HG03460 (cell line): ENCODE measurements around the gene NADK2.

Experiments used
- ATAC-seq: cut with Tn5 transposase; IDR thresholded peaks from one replicate; pipeline ENCODE4 v1.9.1; 2021; ENCODE audit not compliant: unreplicated experiment

Gene NADK2

DNA sequence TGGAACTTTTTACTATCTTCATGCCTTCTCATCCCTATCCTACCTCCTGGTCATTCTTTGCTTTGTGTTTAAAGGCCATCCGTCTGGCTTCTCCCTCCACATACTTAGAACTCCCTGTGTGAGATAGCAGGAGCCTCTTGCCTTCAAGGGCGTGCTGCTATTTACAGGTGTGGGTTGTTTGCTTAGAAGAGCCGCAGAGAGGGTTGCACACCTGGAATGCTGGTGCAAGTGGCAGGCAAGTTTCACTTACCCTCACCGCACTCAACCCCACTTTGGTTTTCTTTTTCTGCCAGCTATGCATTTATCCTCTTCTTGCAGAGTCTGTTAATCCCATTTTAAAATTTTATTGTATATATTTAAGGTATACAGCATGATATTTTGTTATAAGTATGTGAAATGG is 77.3 kb downstream of the NADK2 start:
- no peak for ATAC-seq

DNA sequence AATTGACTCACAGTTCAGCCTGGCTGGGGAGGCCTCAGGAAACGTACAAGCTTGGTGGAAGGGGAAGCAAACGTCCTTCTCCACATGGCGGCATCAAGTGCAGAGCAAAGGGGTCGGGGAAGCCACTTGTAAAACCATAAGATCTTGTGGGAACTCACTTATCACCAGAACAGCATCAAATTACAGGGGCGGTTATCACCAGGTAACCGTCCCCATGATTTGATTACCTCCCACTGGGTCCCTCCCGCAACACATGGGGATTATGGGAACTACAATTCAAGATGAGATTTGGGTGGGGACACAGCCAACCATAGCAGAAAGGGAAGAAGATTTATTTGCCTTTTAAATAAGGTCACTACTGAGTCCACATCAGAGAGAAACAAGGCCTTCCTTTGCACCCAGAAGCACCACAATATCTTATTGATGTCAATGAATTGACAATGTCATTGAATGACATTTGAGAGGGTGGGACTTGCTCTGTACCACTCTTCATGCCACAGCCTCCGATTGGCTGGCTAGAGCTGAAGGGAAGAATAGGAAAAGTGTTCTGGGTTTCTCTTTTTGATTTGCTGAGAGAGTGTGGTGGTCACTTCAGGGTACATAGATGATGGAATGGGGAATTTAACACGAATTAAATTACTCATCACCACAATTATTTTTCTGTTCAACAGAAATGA is 78.8 kb downstream of the NADK2 start:
- no peak for ATAC-seq

DNA sequence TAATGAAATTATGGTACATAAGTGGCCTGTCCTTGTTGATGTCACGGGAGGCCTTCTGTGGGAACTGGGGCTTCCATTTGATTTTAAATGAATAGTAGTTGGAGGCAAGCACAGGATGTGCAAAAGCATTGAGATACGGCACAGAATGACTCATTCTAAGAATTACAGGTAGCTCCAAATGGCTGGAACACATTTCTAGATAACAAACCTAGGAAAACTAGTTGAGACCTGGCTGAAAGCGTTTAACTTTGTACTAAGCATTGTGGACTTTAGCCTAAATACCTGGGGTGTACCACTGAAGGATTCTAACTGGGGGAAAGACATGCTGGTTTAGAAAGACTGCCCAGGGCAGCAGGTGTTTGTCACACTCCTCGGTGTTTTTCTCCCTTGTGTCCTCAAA is 80.4 kb downstream of the NADK2 start:
- ATAC-seq = no peak

DNA sequence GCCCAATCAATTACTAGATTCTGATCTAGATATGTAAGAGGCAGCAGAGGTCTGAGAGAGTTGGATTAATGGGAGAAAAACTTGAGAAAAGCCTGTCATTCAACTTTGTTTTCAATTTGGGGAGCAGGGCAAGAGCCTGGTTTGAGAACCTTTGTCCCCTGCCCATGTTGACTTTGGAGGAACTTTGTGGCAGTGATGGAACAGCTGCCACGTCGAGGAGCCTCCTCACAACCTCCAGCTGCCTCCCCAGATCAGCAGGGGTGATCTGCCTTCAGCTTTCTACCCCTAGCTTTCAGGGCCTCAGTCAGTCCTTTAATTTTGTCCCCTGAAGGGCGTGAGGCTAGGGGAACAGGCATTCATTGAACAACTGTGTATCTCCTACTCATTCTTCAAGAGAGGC is 81.1 kb downstream of the NADK2 start:
- no peak for ATAC-seq

DNA sequence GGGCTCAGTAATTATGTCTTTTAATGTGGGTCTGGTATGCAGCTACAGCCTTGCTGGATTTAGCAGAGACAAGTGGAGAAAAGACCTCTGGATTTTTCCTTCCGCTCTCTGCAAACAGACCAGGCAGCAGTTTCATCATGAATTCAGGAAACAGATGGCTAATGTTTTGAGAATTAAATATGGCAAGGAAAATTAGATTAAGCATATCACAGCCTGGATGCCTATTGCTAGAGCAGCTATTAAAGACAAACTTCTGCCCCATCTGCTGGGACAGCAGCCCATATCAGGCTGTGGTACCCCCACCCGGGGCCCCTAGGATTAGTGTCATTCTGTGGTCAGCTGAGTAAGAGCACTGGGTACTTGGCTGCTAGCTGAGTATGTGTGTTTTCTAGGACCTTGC is 83.6 kb downstream of the NADK2 start:
- ATAC-seq = no peak

DNA sequence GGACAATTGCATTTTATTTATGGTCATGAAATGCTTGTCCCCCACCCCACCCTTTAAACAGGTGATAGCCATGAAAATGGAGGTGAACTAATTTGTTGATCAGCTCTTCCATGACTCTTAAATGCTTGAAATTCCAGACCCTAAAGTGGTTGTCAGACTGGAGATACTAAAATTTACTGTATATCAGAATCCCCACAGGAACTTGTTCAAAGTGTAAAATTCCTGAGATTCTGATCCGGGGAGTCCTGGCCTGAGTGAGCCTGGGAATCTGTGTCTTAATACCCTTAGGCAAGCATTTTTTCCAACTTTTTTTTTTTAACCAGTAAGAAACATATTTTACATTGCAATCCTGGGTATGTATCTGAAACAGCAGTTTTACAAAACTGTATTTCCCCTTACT is 85.1 kb downstream of the NADK2 start:
- ATAC-seq = no peak

DNA sequence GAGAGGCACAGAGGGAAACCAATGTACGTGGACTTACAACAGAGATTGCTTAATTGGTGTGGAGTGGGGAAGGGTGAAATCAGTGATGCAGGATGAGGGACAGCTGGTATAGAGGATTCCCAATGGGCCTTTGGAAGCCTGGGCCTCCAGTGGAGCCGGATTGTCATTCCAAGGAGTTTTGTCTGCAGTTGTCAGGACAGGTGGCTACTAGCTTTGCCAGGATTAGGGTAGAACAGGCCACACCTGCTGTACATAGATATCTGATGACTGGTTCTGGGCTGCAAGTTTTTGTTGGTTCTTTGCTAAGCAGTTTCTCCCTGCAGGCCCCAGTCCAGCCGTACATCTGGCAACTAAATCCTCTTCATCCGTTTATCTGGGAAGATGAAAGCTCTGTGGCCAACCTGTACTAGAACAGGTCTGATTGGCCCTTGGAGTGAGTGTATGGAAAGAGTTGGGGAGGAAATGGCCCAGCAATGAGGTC is 85.6 kb downstream of the NADK2 start:
- ATAC-seq = no peak

DNA sequence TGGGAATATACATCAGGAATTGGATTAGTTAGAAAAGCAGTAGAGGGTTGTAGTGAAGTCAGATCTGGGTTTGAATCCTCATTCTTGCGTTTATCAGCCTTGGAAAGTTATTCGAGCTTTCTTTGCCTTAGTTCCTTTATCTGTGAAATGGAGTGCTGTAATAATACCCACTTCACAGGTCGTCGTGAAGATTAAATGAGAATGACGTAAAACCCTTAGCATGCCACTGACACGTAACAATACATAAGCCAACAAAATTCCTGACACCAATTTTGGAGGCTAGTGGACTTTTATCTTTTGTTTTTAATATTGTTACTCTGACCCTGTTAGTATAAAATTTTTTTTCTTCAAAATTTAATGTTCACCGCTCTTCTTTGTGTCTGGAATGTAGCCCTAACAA is 86.4 kb downstream of the NADK2 start:
- no peak for ATAC-seq

DNA sequence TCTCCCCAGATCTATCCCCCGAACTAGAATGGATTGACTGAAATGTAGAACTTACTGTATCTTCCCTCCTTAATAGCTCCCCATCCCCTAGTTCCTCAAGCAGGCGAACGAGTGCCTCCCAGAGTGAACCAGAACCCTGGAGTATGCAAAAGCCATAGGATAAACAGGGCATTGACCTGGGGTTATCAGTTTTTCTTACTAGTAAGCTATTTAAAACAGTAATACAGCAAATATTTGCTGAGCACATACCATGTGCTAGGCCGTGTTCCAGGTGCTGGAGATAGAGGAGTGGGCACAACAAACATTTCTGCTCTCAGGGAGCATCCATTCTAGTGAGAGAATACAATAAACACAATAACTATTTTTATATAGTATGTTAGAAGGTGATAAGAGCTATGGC is 88.0 kb downstream of the NADK2 start:
- no peak for ATAC-seq

DNA sequence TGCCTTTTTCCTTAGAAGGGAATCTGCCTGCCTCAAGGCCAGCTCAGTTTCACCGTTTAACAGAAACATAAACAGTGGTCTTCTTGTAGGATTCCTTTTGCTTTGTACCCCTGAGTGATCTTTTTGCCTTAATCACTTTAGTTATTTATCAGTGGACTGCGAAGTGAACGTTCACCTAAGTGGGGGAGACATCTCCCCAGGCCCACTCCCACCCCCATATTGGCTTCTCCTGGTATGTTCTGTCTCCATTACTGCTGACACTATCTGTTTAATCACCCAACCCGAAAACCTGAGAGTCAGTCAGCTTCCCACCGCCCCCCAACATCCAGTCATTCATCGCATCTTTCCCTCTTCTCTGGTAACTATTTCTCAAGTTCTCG is 88.4 kb downstream of the NADK2 start:
- no peak for ATAC-seq

DNA sequence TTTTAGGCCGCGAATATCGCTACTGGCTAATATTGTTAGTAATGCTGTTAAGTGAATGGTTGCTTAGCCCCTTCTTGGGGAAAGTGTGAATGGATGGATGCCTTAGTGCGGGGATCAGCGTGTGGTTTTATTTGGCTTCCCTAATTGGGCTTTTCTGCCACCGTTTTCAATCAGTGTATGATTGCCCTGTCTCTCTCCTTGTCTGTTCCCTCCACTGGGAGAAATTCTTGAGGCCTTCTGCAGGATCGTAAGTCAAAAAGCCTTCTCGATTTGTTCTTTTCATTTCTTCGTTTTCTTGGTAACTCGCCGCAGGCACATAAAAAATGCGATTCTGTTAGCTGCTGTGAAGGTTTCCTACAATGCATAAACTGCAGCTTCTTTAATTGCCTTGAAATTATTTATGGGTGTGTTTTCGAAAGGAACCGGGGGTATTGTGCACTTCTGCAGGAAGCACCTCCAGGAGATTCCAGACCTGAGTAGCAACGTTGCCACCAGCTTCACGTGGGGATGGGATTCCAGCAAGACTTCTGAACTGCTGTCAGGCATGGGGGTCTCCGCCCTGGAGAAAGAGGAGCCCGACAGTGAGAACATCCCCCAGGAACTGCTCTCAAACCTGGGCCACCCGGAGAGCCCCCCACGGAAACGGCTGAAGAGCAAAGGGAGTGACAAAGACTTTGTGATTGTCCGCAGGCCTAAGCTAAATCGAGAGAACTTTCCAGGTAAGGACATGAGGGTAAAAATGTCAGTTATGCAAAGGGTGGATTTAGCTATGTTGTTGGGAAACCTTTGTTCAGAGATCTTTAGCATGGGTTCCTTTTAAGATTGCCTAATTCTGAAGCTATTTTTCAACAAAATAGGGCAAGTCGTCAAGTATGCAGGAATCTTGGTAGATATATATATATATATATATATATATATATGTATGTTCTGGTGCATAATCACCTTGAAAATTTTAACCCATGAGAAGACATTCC is 89.1 kb downstream of the NADK2 start:
- ATAC-seq = no peak

DNA sequence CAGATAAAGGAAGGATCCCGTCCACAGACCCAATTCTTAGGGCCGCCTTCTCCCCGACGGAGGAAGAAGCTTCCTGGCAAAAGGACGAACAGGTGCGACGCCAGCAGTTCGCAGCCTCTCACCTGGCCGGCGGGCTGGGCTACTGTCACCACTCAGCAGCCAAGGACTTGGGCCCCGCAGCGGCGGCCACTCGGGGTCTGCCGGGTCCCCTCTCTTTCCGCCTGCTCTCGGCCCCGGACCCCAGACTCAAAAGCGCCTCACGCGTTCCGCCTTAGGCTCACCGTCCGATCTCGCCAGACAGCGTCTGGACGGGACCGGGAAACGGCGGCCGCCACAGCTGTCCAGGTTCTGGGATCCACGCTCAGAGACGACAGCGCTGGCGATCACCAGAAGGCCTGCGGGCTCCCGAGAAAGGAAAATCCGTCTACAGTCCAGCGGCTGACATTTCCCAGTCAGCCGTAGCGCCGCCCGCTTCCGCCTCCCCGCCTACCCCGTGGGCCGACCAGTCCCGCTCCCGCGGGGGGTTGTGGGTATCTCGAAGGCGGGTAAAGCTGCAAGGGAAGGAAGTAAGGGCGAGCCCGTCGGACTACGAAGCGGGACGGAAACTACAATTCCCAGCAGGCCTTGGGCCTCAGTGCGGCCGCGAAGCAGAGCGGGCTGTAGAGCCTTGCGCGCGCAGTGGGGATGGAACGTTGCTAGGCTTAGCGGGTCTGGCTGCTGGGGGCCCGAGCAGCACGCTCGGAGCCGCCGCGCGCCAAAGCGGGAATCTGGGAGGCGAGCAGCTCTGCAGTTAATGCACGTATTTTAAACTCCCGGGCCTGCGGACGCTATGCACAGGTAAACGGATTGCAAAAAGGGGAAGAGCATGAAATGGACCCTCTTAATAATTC is 90.0 kb downstream of the NADK2 start, which contains the start of the genes LMBRD2 and SKP2:
TSS of gene LMBRD2 (minus strand) at position 454 of the 890 bp plus-strand sequence. CDS start 8,538 bp downstream, outside the sequence.
TSS of gene SKP2 (plus strand) at position 678 of the 890 bp plus-strand sequence. CDS start at position 830, 152 bp downstream.
- ATAC-seq = peak; percentile 98

DNA sequence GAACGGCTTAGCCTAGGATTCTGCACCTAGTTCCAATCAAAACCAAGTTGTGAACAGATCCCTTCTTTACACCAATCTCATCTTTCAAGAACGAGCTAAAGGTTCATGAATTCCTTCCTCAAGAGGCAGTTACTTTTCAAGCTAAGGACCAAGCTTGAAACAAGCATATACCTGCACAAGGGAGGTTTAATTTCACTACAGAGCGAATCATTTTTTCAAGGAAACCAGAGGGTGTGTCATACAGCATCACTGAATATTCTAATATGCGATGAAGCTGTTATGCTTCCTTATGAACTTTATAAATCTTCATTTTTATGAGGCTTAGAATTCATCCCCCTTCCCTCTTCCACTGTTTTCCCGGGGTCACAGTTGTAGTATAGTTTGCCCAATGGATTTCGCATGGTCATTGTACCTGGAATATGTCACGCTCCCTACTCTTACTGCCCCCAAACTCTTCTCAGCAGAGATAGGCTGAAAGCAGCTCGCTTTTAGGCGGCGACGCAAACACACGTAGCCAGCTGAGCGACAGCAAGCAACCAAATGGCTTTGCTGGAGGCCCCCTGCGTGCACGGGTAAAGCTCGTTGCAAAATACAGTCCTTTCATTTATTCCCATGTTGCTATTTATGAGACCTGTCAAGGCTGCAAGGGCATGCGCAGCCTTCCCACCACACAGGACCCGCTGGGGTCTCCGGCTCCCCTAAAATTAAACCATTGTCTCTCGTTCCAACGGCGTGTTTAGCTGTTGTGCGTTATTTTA is 90.9 kb downstream of the NADK2 start:
- ATAC-seq = peak; percentile 34

DNA sequence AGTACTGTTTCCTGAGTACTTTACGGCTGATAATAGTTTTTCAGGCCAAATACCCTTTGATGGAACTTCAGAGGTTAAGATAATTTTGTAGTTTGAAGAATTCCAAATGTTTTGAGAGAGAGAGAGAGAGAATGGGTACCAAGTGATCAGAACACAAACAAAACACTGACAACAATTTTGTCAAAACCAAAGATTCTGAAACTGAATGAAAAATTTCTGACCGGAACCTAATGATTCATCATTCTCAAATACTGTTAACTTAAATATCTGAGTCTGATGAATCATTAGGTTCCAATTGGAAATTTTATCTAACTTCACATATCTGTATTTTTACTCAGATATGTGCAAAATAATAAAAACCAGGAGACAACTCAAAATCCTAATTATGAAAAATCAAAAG is 94.0 kb downstream of the NADK2 start:
- no peak for ATAC-seq

DNA sequence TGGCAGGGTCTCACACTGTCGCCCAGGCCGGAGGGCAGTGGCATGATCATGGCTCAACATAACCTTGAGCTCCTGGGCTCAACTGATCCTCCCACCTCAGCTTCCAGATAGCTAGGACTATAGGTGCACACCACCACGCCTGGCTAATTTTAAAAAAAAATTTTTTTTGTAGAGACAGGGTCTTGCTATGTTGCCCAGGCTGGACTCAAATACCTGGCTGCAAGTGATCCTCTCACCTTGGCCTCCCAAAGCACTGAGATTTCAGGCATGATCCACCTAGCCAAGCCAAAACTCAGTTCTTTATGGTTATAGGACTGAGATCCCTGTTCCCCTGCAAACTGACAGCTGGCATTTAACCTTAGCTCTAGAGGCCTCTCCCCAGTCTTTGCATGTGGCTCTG is 95.3 kb downstream of the NADK2 start:
- no peak for ATAC-seq

DNA sequence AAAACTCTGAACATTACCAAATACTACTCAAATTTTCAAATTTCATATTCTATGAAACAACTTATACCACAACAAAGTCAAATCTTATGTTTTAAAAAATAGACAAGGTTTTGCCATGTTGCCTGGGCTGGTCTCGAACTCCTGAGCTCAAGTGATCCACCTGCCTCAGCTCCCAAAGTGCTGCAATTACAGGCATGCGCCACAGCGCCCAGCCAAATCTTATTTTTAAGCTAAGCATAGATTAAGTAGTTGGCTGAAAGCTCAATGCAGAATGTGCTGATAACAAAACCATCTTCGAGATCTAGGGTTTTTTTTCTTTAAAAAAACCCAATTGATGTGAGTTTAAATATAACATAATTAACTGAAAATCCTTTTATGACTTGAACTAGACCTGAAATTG is 96.4 kb downstream of the NADK2 start:
- no peak for ATAC-seq
